Measurements from ENCODE around the gene SYTL2. TPM values are rescaled to one million over a fixed set of nuclear protein-coding genes. Genes with fewer than 3 reads are reported as not detected.
"Not testable (repeated sequence)": the region's sequence is repeated elsewhere in the genome, so short reads cannot be mapped to it uniquely, and the experiment has no call there.

The SYTL2 gene
- polyA plus RNA-seq, 1 experiment = 43.5 TPM

DNA sequence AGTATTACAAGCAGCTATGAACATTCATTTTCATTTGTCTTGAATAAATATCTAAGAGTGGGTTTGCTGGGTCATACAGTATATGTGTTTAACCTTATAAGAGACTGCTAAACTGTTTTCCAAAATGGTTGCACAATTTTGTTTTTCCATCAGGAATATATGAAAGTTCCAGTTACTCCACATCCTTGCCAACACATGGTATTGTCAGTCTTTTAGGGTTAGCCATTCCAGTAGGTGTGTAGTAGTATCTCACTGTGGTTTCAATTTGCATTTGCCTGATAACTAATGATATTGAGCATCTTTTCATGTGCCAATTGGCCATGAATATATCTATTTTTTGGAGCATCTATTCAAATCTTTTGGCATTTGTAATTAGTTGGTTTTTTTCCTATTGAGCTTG lies 36.5 kb upstream of the SYTL2 start:
- Histone ChIP-seq H3K36me3 (ENCODE audit: control insufficient read depth, insufficient read depth, low read length) (no peaks in the 10 kb centered on the region), H3K27me3 (ENCODE audit: control insufficient read depth, insufficient read depth, low read length) (no peaks in the 10 kb centered on the region), H3K4me3 (ENCODE audit: low read depth, low read length) (no peak overlapping the region)
- POLR2A ChIA-PET = interaction anchor here (0.6 kb wide), 1 partner anchor 75 kb away, joined by 5 read pairs; no protein-coding TSS in a partner anchor
- DNase-seq (ENCODE audit: low read depth) = no peak
- TF ChIP-seq, protein P1, sequence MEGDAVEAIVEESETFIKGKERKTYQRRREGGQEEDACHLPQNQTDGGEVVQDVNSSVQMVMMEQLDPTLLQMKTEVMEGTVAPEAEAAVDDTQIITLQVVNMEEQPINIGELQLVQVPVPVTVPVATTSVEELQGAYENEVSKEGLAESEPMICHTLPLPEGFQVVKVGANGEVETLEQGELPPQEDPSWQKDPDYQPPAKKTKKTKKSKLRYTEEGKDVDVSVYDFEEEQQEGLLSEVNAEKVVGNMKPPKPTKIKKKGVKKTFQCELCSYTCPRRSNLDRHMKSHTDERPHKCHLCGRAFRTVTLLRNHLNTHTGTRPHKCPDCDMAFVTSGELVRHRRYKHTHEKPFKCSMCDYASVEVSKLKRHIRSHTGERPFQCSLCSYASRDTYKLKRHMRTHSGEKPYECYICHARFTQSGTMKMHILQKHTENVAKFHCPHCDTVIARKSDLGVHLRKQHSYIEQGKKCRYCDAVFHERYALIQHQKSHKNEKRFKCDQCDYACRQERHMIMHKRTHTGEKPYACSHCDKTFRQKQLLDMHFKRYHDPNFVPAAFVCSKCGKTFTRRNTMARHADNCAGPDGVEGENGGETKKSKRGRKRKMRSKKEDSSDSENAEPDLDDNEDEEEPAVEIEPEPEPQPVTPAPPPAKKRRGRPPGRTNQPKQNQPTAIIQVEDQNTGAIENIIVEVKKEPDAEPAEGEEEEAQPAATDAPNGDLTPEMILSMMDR (IDR thresholded peaks at IDR 0.05; ENCODE audit: insufficient read depth, low read depth, low read length) = no peak
- CTCF ChIA-PET = interaction anchor here (1.1 kb wide), 1 partner anchor 21 kb away, joined by 3 read pairs; no protein-coding TSS in a partner anchor

DNA sequence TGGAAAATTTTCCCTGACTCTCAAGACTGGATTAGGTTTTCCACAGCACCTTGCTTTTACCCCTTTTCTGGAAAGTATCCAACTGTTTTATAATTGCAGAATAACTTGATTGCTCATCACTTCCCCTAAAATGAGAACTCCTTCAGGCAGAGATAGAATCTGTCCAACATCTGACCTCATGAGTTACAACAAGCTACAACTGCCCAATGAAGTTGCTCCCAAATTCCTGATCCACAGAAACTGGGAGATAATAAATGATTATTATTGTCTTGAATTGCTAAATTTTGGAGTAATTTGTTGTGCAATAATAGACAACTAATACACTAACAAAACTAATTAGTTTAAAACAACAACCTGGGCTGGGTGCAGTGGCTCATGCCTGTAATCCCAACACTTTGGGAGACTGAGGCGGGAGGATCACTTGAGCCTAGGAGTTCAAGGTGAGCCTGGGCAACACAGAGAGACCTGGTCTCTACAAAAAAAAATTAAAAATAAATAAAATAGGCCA lies 34.2 kb upstream of the SYTL2 start:
- Histone ChIP-seq H3K36me3 (ENCODE audit: control insufficient read depth, insufficient read depth, low read length) (no peaks in the 10 kb centered on the region), H3K4me3 (ENCODE audit: low read depth, low read length) (no peak overlapping the region), H3K27me3 (ENCODE audit: control insufficient read depth, insufficient read depth, low read length) (no peaks in the 10 kb centered on the region)
- POLR2A ChIA-PET = no interaction called here
- no peak for DNase-seq (ENCODE audit: low read depth)
- CTCF ChIA-PET = interaction anchor here (4.6 kb wide), 1 partner anchor 10 kb away, joined by 17 read pairs; the partner anchor contains the start of gene CCDC83
- TF ChIP-seq, protein P1 (IDR thresholded peaks at IDR 0.05; ENCODE audit: insufficient read depth, low read depth, low read length) = no peak

DNA sequence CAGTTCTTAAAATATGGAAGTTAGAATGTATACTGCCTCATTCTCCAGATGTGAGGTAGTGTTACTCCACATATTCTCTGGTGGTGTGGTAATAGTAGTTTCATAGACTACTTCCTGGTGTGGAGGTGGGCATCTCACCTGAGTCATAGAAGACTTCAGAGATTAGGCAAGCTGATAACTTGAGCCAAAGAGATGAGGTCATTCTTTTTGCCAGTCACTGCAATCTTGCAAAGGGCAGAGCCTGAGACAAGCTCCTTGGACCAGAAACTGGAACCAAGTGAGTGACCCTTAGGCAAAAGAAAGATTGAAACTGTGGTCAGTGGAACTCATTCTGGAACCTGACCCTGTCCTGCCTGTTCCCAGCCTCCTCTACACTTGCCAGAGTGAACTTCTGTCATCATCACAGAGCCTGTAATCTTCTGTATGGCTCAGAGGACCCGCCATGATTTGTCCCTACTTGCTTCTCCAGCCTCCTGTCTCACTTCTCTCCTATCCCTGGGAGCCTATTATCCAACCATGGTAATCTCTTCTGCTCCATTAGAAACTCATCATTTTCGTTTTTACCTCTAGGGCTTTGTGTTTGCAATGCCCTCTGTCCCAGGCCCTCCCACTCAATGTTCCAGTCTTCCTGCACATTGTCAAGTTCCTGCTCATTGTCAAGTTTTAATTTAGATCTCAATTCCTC lies 33.6 kb upstream of the SYTL2 start:
- no peaks in the 10 kb centered on the region for H3K36me3 ChIP-seq (ENCODE audit: control insufficient read depth, insufficient read depth, low read length)
- ChIA-PET POLR2A (no interaction called here), CTCF (interaction anchor here (1.5 to 4.6 kb wide), 2 partner anchors 10 to 35 kb away, joined by 3 to 17 read pairs; partner anchors contain the start of gene CCDC83)
- peak; percentile 14 for DNase-seq (ENCODE audit: low read depth)
- no peak overlapping the region for H3K4me3 ChIP-seq (ENCODE audit: low read depth, low read length)
- no peaks in the 10 kb centered on the region for H3K27me3 ChIP-seq (ENCODE audit: control insufficient read depth, insufficient read depth, low read length)
- TF ChIP-seq, protein P1 (IDR thresholded peaks at IDR 0.05; ENCODE audit: insufficient read depth, low read depth, low read length) = no peak

DNA sequence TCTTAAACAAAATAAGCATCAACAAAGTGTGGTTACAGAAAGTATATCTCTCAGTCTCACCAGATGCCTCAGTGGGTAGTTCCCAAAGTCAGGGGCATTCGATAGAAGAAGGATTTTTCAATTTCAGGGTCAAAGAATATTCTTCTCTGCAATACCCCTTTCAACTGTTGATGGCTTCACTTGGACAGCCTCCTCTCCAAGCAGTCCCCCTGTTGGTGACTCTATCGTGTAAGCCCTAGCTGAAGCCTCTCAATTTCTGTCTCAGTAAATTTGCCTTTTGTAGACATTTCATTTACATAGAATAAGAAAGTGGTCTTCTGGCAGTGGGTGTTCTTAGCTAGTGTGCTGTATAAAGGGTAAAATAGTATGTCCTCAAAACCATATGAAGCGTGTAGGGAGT lies 33.0 kb upstream of the SYTL2 start:
- no peak for DNase-seq (ENCODE audit: low read depth)
- Histone ChIP-seq H3K4me3 (ENCODE audit: low read depth, low read length) (no peak overlapping the region), H3K27me3 (ENCODE audit: control insufficient read depth, insufficient read depth, low read length) (no peaks in the 10 kb centered on the region), H3K36me3 (ENCODE audit: control insufficient read depth, insufficient read depth, low read length) (no peaks in the 10 kb centered on the region)
- CTCF ChIA-PET = interaction anchor here (0.5 to 4.6 kb wide), 3 partner anchors 11 to 372 kb away, joined by 3 to 17 read pairs (median 3); partner anchors contain the start of gene CCDC83
- POLR2A ChIA-PET = no interaction called here
- TF ChIP-seq, protein P1 (IDR thresholded peaks at IDR 0.05; ENCODE audit: insufficient read depth, low read depth, low read length) = no peak

DNA sequence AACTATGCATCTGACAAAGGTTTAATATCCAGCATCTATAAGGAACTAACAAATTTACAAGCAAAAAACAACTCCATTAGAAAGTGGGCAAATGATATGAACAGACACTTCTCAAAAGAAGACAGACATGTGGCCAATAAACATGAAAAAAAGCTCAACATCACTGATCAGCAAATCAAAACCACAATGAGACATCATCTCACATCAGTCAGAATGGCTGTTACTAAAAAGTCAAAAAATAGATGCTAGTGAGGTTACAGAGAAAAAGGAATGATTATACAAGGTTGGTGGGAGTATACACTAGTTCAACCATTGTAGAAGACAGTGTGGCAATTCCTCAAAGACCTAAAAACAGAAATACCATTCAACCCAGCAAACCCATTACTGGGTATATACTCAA lies 30.0 kb upstream of the SYTL2 start:
- not testable (repeated sequence) for H3K27me3 ChIP-seq (ENCODE audit: control insufficient read depth, insufficient read depth, low read length); DNase-seq (ENCODE audit: low read depth); H3K4me3 ChIP-seq (ENCODE audit: low read depth, low read length); H3K36me3 ChIP-seq (ENCODE audit: control insufficient read depth, insufficient read depth, low read length)
- CTCF ChIA-PET = interaction anchor here (1.0 kb wide), 1 partner anchor 14 kb away, joined by 3 read pairs; no protein-coding TSS in a partner anchor
- POLR2A ChIA-PET = interaction anchor here (0.7 kb wide), 1 partner anchor 122 kb away, joined by 3 read pairs; no protein-coding TSS in a partner anchor
